Fibroblast of lung (primary cell): ENCODE measurements around the gene CFAP206.

Experiments
- CTCF ChIP-seq, 2 donors: IDR thresholded peaks in 1 of 2; conservative IDR thresholded peaks in 1 of 2; 1 replicate in 1 of 2; 2 replicates in 1 of 2; pipeline ENCODE4 v1.5.1; 2011 to 2012; ENCODE audit warnings: low read length in 2 of 2, control low read depth in 1 of 2, inconsistent platforms in 1 of 2, low read depth in 1 of 2, mild to moderate bottlenecking in 1 of 2
- EZH2 ChIP-seq: IDR thresholded peaks from 2 replicates; pipeline ENCODE4 v1.5.1; 2012; ENCODE audit warnings: low read length, control low read depth, mild to moderate bottlenecking; ENCODE audit errors: missing control alignments

- TF ChIP-seq CTCF (conservative IDR thresholded peaks at IDR 0.05 in 1 of 2, IDR thresholded peaks at IDR 0.05 in 1 of 2; ENCODE audit: low read depth in 1 of 2, low read length in 2 of 2) (no peak), EZH2 (no peak)
These were observed 33.9 kb downstream of the CFAP206 start for GRCh38 chr6:87441711-87442110.
